ENCODE results near the gene TMEM266.
A peak's percentile ranks its signal among the peaks of the same experiment; 100 is the strongest.

TMEM266 gene

DNA sequence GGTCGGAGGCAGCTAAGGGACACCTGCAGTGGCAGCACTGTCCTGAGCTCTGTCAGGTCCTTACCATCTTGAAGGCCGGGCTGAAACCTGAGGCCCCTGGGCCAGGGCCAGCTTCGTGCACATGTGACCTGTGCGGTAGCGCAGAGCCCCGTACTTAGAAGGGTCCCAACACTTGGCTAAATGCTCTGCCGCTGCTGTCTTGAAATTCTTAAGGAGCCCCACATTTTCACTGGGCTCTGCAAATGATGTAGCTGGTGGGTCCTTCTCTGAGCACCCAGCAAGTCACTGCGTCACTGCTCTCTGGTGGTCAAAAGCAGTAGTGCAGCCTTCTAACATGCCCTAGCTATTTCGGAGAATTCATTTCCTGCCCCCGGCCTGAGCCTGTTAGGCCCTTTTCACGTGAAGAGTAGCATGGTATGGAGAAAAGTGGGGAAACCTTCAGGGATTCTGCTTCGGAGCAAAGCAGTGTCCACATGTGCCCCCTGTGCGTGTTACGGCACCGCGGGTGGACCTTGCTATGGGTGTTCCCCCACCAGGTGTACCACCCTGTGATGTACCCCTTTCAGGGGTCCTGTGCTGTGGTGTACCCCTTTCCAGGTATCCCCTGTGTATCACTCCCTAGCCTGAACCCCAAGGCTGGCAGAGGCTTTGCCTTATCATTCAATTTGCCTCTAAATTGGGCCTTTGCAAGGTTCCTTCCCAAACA lies 79.7 kb downstream of the TMEM266 start:
- peak; percentile 86 for DNase-seq (ENCODE audit: low read depth)
- no peak for TF ChIP-seq MYC (IDR thresholded peaks at IDR 0.05; ENCODE audit: low read depth, low read length)
- TF ChIP-seq CTCF (IDR thresholded peaks at IDR 0.05; ENCODE audit: low read depth, low read length): peak; percentile 99
- TF ChIP-seq POLR2A (IDR thresholded peaks at IDR 0.05; ENCODE audit: extremely low read depth, insufficient read length): no peak
- no peak for TF ChIP-seq MAX (IDR thresholded peaks at IDR 0.05; ENCODE audit: low read depth, low read length)
- H3K4me3 ChIP-seq (ENCODE audit: low read depth, low read length): no peak overlapping the region

- no peak overlapping the region for H3K4me3 ChIP-seq (ENCODE audit: low read depth, low read length)
- TF ChIP-seq MYC (IDR thresholded peaks at IDR 0.05; ENCODE audit: low read depth, low read length) (no peak), CTCF (IDR thresholded peaks at IDR 0.05; ENCODE audit: low read depth, low read length) (no peak), MAX (IDR thresholded peaks at IDR 0.05; ENCODE audit: low read depth, low read length) (no peak), POLR2A (IDR thresholded peaks at IDR 0.05; ENCODE audit: extremely low read depth, insufficient read length) (no peak)
- DNase-seq (ENCODE audit: low read depth): no peak
Observed at GRCh38 chr15:76140074-76140464, 80.3 kb downstream of the TMEM266 start.

DNA sequence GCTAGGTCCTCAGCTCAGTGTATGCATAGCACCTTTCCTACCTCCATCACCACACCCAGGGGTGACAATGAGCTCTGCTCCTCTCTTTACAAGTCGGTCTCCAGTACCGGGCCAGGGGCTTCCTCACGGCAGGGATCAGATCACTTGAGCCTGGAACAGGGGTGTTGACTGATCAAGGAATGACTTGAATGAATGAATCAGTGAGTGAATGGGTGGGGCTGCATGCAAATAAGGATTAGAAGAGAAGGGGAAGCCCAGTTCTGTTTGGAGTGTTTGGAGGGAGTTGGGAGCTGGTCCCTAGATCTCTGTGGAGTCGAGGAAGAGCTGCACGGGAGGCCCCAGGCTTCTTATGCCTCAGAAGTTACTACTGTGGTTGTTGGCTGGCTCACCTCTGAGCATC lies 87.0 kb downstream of the TMEM266 start:
- H3K4me3 ChIP-seq (ENCODE audit: low read depth, low read length): no peak overlapping the region
- no peak for DNase-seq (ENCODE audit: low read depth)
- TF ChIP-seq MAX (IDR thresholded peaks at IDR 0.05; ENCODE audit: low read depth, low read length) (no peak), CTCF (IDR thresholded peaks at IDR 0.05; ENCODE audit: low read depth, low read length) (no peak), MYC (IDR thresholded peaks at IDR 0.05; ENCODE audit: low read depth, low read length) (no peak), POLR2A (IDR thresholded peaks at IDR 0.05; ENCODE audit: extremely low read depth, insufficient read length) (no peak)

DNA sequence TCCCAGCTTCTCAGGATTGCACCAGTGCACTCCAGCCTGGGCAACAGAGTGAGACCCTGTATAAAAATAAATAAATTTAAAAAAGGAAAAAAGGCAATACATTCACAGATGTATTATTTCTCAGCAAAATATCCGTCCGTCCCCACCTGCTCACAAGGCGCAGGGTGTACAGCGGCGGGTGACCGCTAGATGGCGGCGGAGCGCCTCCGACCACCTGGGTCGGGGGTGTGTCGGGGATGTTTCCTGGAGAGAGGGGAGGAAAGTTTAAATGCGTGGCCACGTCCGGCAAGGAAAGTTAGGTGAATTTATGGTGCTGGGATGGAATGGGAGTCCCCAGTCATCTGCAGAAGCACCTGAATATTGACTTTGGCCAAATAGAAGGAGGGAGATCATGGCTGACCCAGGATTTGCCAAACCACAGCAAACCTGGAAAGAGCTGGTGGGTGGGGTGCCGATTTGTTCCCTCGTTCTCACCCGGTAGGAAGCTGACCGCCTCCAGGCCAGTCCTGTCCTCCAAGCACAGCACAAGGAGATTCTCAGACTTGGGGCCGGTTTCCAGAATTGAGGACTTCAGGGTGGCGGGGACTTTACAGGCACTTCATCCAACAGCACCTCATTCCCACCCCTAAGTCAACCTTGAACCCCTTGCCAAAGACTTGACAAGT lies 88.3 kb downstream of the TMEM266 start:
- peak; percentile 99 for TF ChIP-seq CTCF (IDR thresholded peaks at IDR 0.05; ENCODE audit: low read depth, low read length)
- TF ChIP-seq MYC (IDR thresholded peaks at IDR 0.05; ENCODE audit: low read depth, low read length): no peak
- no peak overlapping the region for H3K4me3 ChIP-seq (ENCODE audit: low read depth, low read length)
- DNase-seq (ENCODE audit: low read depth): peak; percentile 67

GRCh38 chr15:76149291-76149915 lies 89.6 kb downstream of the TMEM266 start:
- TF ChIP-seq MAX (IDR thresholded peaks at IDR 0.05; ENCODE audit: low read depth, low read length) (no peak), CTCF (IDR thresholded peaks at IDR 0.05; ENCODE audit: low read depth, low read length) (no peak), MYC (IDR thresholded peaks at IDR 0.05; ENCODE audit: low read depth, low read length) (no peak), POLR2A (IDR thresholded peaks at IDR 0.05; ENCODE audit: extremely low read depth, insufficient read length) (no peak)
- no peak for DNase-seq (ENCODE audit: low read depth)
- H3K4me3 ChIP-seq (ENCODE audit: low read depth, low read length): no peak overlapping the region
